Astrocyte (in vitro differentiated cells and primary cell): ENCODE measurements around the gene EGLN3. TPM values are rescaled to one million over a fixed set of nuclear protein-coding genes. Genes with fewer than 3 reads are reported as not detected.
"Not testable (repeated sequence)": the region's sequence is repeated elsewhere in the genome, so short reads cannot be mapped to it uniquely, and the experiment has no call there.

ENCODE experiments used
- DNase-seq: peaks from one replicate; pipeline ENCODE4 v3.0.0-alpha.2; 2010; ENCODE audit warnings: low read depth
- FAIRE-seq: peaks from 2 replicates; lab custom pipeline; 2011; peaks lifted over from hg19 to GRCh38; lab: Jason Lieb, UNC
- H2AFZ ChIP-seq: 2 replicates; pipeline ENCODE4 v1.6.0; 2012; ENCODE audit warnings: low read depth, low read length, inconsistent platforms
- H3K27ac ChIP-seq: 2 replicates; pipeline ENCODE4 v1.5.1; 2011; ENCODE audit warnings: low read depth, low read length, inconsistent platforms
- H3K27me3 ChIP-seq: 2 replicates; pipeline ENCODE4 v1.6.0; 2011; ENCODE audit warnings: low read length, inconsistent platforms; ENCODE audit not compliant: insufficient read depth
- H3K36me3 ChIP-seq: 2 replicates; pipeline ENCODE4 v1.5.1; 2011; ENCODE audit warnings: low read length, inconsistent platforms; ENCODE audit not compliant: insufficient read depth
- H3K4me1 ChIP-seq: 2 replicates; pipeline ENCODE4 v1.5.1; 2011; ENCODE audit warnings: low read length, inconsistent platforms; ENCODE audit not compliant: insufficient read depth
- H3K4me2 ChIP-seq: 2 replicates; pipeline ENCODE4 v1.6.0; 2012; ENCODE audit warnings: low read length, inconsistent platforms
- H3K4me3 ChIP-seq: 2 replicates; pipeline ENCODE4 v1.5.1; 2011; ENCODE audit warnings: low read depth, mild to moderate bottlenecking, low read length, inconsistent platforms; ENCODE audit not compliant: insufficient read depth
- H3K79me2 ChIP-seq: 2 replicates; pipeline ENCODE4 v1.6.0; 2012; ENCODE audit warnings: mild to moderate bottlenecking, low read length, inconsistent platforms; ENCODE audit not compliant: insufficient read depth
- H3K9ac ChIP-seq: 2 replicates; pipeline ENCODE4 v1.6.0; 2012; ENCODE audit warnings: mild to moderate bottlenecking, low read length, inconsistent platforms
- H3K9me3 ChIP-seq: 2 replicates; pipeline ENCODE4 v1.5.1; 2012; ENCODE audit warnings: low read depth, mild to moderate bottlenecking, low read length, inconsistent platforms; ENCODE audit not compliant: insufficient read depth
- H4K20me1 ChIP-seq: 2 replicates; pipeline ENCODE4 v1.6.0; 2012; ENCODE audit warnings: low read length, inconsistent platforms; ENCODE audit not compliant: insufficient read depth
- H3K27ac Mint-ChIP-seq: one replicate; pipeline ENCODE4 v1.8.0; 2021; ENCODE audit warnings: mild to moderate bottlenecking, mixed read lengths; ENCODE audit not compliant: unreplicated experiment
- H3K27me3 Mint-ChIP-seq: one replicate; pipeline ENCODE4 v1.8.0; 2021; ENCODE audit warnings: low read depth, mixed read lengths; ENCODE audit not compliant: unreplicated experiment
- H3K36me3 Mint-ChIP-seq: one replicate; pipeline ENCODE4 v1.8.0; 2021; ENCODE audit warnings: low read depth, mixed read lengths; ENCODE audit not compliant: unreplicated experiment
- H3K4me1 Mint-ChIP-seq: one replicate; pipeline ENCODE4 v1.8.0; 2021; ENCODE audit warnings: low read depth, mixed read lengths; ENCODE audit not compliant: unreplicated experiment
- H3K4me3 Mint-ChIP-seq: one replicate; pipeline ENCODE4 v1.8.0; 2021; ENCODE audit warnings: mild to moderate bottlenecking, moderate library complexity, mixed read lengths; ENCODE audit not compliant: unreplicated experiment
- H3K9me3 Mint-ChIP-seq: one replicate; pipeline ENCODE4 v1.8.0; 2021; ENCODE audit warnings: mild to moderate bottlenecking, mixed read lengths; ENCODE audit not compliant: unreplicated experiment
- EZH2 ChIP-seq: IDR thresholded peaks from 2 replicates; pipeline ENCODE4 v1.6.1; 2012; ENCODE audit warnings: mild to moderate bottlenecking, low read length, inconsistent platforms; ENCODE audit not compliant: insufficient read depth
- total RNA-seq: library from RNA; stranded (reverse); gene quantifications from 2 replicates; pipeline ENCODE4 v1.2.1, GENCODE V29; 2021
- TF ChIP-seq, protein P1 (sequence below): IDR thresholded peaks from 2 replicates; pipeline ENCODE4 v1.5.1; 2011; ENCODE audit warnings: low read depth, mild to moderate bottlenecking, inconsistent platforms, low read length, moderate library complexity; ENCODE audit not compliant: insufficient read depth

The EGLN3 gene
- total RNA-seq, 1 donor from 2014 or later, result 13.3 TPM

DNA sequence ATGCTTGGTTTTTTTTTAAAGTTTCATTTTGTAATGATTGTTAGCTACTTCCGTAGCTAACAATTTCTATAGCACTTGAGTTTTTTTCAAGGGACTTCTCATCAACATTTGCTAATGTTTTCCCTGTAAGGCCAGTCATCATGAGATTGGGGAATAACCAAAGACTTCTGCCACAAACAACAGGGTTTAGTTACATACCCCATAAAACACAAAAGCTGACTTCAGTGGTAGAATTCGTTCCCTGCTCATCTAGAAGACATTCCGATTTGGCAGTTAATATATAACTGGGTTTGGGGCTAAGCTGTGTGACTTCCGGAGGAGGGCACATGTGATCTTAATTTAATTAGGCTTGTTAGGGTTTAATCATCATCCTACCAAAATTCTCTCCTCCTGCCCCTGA, 22.9 kb downstream of the EGLN3 start:
- H3K9me3 Mint-ChIP-seq, result no peaks in the 10 kb centered on the region
- Histone ChIP-seq H3K36me3 (no peaks in the 10 kb centered on the region), H3K4me3 (no peak overlapping the region), H3K79me2 (no peaks in the 10 kb centered on the region), H4K20me1 (no peaks in the 10 kb centered on the region), H3K27me3 (no peaks in the 10 kb centered on the region), H2AFZ (no peak overlapping the region), H3K27ac (no peak overlapping the region), H3K4me1 (no peaks in the 10 kb centered on the region), H3K9me3 (no peaks in the 10 kb centered on the region), H3K9ac (no peak overlapping the region), H3K4me2 (no peak overlapping the region)
- no peak overlapping the region for H3K27ac Mint-ChIP-seq
- H3K36me3 Mint-ChIP-seq, result peaks cover 12% of the 10 kb centered on the region
- no peak for TF ChIP-seq EZH2
- TF ChIP-seq, protein P1, sequence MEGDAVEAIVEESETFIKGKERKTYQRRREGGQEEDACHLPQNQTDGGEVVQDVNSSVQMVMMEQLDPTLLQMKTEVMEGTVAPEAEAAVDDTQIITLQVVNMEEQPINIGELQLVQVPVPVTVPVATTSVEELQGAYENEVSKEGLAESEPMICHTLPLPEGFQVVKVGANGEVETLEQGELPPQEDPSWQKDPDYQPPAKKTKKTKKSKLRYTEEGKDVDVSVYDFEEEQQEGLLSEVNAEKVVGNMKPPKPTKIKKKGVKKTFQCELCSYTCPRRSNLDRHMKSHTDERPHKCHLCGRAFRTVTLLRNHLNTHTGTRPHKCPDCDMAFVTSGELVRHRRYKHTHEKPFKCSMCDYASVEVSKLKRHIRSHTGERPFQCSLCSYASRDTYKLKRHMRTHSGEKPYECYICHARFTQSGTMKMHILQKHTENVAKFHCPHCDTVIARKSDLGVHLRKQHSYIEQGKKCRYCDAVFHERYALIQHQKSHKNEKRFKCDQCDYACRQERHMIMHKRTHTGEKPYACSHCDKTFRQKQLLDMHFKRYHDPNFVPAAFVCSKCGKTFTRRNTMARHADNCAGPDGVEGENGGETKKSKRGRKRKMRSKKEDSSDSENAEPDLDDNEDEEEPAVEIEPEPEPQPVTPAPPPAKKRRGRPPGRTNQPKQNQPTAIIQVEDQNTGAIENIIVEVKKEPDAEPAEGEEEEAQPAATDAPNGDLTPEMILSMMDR, result no peak
- FAIRE-seq, result no peak
- H3K4me1 Mint-ChIP-seq, result peaks cover 12% of the 10 kb centered on the region
- no peak for DNase-seq
- H3K27me3 Mint-ChIP-seq, result no peaks in the 10 kb centered on the region
- no peak overlapping the region for H3K4me3 Mint-ChIP-seq

- not testable (repeated sequence) for DNase-seq, H3K27ac Mint-ChIP-seq, H2AFZ ChIP-seq, H3K79me2 ChIP-seq, H3K4me3 ChIP-seq, FAIRE-seq, H3K27me3 Mint-ChIP-seq, H3K9me3 ChIP-seq, H3K4me1 ChIP-seq, H3K27me3 ChIP-seq, H4K20me1 ChIP-seq, H3K4me1 Mint-ChIP-seq, H3K36me3 ChIP-seq, H3K9me3 Mint-ChIP-seq, H3K9ac ChIP-seq, H3K4me3 Mint-ChIP-seq, H3K27ac ChIP-seq, H3K4me2 ChIP-seq
- peaks cover 12% of the 10 kb centered on the region for H3K36me3 Mint-ChIP-seq
Observed at GRCh38 chr14:33926967-33927366, 23.9 kb downstream of the EGLN3 start.

DNA sequence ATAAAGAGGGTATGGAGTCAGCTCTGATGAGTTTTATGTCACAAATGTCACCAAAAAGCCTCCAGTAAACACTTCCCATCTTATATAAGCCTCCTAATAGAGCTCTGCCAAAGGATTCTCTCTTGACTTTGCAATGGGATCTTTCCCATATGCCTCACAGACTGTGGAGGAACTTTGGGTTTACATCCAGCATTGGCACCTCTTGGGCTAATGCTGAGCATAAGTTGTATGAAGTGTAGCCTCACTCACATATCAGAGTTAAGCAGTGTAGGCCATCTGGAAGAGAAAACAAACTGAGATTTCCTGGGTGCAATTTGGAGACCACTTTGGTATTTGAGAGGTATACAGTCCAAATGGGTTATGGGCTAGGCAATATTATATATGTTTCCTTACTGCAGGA, 24.9 kb downstream of the EGLN3 start:
- Mint-ChIP-seq H3K9me3 (peaks cover 2% of the 10 kb centered on the region), H3K27me3 (no peaks in the 10 kb centered on the region), H3K27ac (no peak overlapping the region), H3K4me3 (no peak overlapping the region), H3K4me1 (peaks cover 14% of the 10 kb centered on the region), H3K36me3 (peaks cover 12% of the 10 kb centered on the region)
- Histone ChIP-seq H3K27ac (no peak overlapping the region), H4K20me1 (no peaks in the 10 kb centered on the region), H3K36me3 (no peaks in the 10 kb centered on the region), H3K4me1 (no peaks in the 10 kb centered on the region), H3K27me3 (no peaks in the 10 kb centered on the region), H3K79me2 (no peaks in the 10 kb centered on the region), H3K9me3 (no peaks in the 10 kb centered on the region), H3K9ac (no peak overlapping the region), H2AFZ (no peak overlapping the region), H3K4me3 (no peak overlapping the region), H3K4me2 (no peak overlapping the region)
- FAIRE-seq (no peak), DNase-seq (no peak)
- TF ChIP-seq, protein P1, result no peak
- TF ChIP-seq EZH2, result no peak
